ENCODE measurements around the gene CRYL1.
A peak's percentile ranks its signal among the peaks of the same experiment; 100 is the strongest.

The CRYL1 gene

GRCh38 chr13:20525601-20526544 lies at the start of gene CRYL1:
TSS of gene CRYL1 (minus strand) at chr13:20525857. CDS start at chr13:20525794, 63 bp downstream.
- DNase-seq, result peak; percentile 78

DNA sequence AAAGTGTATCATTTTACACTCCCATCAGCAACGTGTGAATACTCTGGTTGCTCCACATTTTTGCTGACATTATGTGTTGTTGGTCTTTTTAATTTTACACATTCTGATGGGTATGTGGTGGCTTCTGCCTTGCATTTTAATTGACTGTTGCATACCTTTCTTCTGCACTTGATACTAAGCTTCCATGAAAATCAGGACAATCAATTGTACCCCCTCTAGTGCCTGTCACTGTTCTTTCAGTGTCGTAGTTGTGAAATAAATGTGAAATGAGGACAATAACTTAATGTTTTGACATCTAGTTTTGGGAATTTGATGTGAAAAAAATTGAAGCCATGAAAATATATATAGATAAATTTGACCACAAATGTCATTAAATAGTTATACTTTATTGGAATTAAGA lies 48.0 kb upstream of the CRYL1 start:
- DNase-seq, result no peak

- no peak for DNase-seq
Measured at GRCh38 chr13:20573186-20573585, 47.5 kb upstream of the CRYL1 start.

GRCh38 chr13:20571676-20572075 lies 46.0 kb upstream of the CRYL1 start:
- DNase-seq, result peak; percentile 23

- DNase-seq, result no peak
Measured at GRCh38 chr13:20570517-20570916, 44.9 kb upstream of the CRYL1 start.

DNA sequence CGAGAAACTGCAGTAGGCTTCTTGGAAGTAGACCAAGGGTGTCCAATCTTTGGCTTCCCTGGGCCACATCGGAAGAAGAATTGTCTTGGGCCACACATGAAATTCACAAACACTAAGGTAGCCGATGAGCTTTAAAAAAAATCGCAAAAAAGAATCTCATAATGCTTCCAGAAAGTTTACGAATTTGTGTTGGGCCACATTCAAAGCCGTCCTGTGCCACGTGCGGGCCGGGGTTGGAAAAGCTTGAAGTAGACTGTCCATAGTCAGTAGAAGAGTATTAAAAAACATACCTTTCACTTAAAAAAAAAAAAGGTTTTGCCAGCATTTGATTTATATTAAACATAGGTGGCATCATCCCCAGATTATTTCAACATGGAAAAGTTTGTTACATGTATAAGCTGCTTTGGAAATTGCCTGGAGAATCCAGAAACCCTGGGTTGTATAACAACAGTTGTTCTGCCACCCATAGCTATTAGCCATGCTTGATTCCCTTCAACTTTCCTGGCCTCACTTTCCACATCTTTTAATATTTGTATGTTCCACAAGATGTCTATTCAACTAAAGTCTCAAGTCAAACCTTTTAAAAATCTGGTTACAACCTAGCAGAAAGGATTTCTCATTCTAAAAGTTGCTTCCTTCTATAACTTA lies 42.3 kb upstream of the CRYL1 start:
- DNase-seq, result no peak

- DNase-seq, result peak; percentile 91
Measured at GRCh38 chr13:20566898-20567874, 41.5 kb upstream of the CRYL1 start, which contains the start of gene IFT88. TSS of gene IFT88 (plus strand) at chr13:20567157. CDS start at chr13:20574386, 7,229 bp downstream.

GRCh38 chr13:20566468-20566897 lies 40.8 kb upstream of the CRYL1 start:
- no peak for DNase-seq

DNA sequence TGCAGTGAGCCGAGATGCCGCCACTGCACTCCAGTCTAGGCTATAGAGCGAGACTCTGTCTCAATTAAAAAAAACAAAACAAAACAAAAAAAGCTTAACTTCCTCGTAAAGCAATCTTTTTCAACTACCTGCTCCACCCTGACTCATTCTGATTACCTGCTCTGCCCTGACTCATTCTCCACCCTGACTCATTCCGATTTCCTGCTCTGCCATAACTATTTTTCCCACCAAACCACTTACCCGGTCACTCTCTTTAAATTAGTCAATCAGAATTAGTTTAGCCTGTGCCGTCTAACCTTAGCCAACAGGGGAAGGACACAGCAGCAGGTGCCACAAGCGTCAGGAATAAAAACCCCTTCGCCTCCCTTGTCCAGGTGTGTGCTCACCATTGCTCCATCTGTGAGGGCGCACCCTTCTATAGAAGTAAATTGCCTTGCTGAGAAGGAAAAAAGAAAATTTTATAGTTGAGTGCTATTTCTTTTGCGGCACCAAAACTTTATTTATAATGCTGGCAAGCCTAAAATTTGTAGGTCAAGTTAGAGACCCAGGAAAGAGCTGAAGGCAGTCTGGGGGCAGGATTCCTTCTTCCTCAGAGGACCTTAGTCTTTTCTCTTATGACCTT lies 39.6 kb upstream of the CRYL1 start:
- DNase-seq, result peak; percentile 58

DNA sequence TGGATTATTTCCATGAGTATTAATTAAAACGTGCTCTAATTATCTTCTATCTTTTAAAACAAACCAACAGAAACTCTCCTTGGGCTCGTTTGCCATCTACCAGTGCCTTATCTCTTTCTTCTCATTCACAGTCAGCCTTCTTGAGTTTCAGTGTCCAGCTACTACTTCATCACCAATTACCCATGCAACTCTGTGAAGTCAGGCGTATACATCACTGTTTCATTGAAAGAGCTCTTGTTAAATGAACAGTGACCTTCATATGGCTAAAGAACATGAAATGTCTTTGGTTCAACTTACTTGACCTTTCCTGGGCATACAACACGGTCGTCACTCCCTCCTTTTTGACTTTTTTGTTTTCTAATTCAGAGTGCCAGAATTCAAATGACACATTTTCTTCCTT lies 36.1 kb upstream of the CRYL1 start:
- DNase-seq, result no peak

DNA sequence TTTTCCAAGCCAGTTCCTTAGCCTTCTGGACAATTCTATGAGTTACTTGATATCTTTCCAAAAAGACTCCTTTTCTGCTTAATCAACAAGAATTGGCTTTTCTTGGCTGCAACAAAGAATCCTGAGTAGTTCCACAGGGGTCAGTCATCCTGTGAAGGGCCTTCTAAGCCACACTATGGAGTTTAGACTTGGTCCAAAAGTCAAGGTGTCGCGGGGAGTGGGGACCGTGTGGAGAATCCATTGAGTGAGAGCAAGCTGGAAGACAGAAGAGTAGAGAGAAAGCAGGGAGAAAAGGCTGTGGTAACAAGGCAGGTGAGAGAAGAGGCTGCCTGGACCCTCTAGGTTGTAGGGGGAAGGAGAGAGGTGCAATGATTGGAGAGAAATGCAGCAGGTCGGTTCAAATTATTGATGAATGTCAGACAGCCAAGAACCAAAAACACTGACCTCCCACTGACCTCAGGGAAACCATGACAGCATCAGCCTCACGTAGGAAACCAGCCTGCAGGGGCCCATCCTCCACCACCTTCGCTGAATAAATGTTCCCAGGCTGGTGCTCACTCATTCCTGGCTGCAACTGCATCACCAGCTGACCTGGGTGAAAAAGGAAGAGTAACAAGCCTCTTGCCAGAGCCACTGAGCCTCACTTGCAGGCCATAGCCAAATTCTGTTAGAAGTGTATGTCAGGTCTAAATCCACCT lies 34.2 kb upstream of the CRYL1 start:
- DNase-seq, result no peak

- no peak for DNase-seq
Measured at GRCh38 chr13:20558982-20559381, 33.3 kb upstream of the CRYL1 start.

- no peak for DNase-seq
Measured at GRCh38 chr13:20553311-20553710, 27.7 kb upstream of the CRYL1 start.

DNA sequence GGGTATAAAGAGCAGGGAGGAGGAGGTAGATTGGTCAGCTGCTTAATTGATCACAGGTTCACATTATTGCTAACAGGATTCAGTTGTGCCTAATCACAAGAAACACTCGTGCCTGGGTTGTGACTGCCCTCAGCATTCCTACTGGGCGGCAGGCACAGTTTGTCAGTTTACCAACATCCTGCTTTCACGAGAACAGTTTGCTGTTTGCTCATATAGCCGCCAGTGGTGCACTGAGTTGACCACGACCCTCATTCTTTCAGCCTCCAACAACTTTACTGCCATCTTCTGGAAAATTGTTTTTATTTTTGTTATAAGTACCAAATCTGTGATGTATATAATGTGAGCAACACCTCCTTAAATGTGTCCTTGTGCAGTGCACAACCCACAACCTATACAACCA lies 25.1 kb upstream of the CRYL1 start:
- no peak for DNase-seq

DNA sequence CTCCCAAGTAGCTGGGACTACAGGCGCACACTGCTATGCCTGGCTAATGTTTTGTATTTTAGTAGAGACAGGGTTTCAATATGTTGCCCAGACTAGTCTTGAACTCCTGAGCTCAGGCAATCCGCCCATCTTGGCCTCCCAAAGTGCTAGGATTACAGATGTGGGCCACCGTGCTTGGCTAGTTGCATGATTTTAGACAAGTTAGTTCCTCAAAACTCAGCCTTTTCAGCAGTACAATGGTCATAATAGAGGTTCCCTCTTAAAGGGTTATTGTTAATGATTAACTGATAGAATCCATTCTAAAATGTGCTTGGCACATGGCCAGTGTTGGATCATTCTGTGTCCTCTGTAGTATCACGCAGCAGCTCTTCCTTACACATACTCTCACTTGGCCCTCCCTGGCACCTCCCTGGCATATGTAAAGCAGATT lies 21.8 kb upstream of the CRYL1 start:
- no peak for DNase-seq

DNA sequence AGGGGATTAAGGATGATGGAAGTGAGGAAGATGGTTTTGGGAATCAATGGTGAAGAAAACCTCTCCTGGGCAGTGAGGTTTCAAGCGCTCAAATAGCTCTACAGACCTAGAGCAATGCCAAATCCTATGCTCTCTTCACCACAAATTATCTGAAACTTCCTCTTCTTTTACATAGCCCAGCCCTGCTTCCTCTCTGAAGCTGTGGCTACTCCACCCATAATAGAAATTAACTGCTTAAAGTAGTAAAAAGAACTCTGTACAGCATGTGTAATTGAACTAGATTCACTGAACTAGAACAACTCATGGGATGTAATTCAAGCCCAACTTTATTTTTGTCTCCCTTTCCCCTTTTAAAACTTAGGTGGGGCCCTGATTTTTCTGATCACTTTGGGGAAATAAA lies 20.9 kb upstream of the CRYL1 start:
- no peak for DNase-seq

DNA sequence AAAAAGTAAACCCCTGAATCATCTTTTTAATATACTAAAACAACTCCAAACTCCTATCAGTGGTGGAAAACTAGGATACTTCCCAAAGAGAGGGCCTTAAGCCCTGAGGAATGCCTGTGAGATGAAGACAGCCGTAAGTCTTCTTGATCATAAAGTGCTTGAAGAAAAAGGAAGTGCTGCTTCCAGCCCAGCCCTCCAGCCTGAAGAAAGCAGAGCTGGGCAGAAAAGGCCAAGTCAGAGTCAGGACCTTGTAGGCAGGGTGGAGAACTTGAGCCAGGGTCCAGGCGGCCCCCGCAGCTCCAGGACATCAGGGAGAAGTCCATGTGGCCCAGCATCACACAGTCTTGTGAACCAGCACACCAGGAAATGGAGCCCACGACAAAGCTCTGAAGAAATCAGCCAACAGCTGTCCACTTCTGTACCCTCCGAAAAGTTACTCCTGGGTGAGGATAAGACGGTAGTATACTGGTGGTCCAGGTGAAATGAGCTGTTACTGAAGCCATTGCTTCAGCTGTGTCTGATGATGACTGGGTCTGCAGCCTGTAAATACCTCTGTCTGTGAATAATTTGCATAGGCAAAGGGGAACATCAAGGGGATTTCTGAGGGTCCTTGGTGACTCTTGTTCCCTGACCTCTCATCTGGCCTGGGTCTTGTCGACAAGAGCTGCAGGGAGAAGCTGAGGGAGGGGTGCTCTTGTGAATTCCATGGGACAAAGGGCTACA lies 18.7 kb upstream of the CRYL1 start:
- DNase-seq, result no peak

DNA sequence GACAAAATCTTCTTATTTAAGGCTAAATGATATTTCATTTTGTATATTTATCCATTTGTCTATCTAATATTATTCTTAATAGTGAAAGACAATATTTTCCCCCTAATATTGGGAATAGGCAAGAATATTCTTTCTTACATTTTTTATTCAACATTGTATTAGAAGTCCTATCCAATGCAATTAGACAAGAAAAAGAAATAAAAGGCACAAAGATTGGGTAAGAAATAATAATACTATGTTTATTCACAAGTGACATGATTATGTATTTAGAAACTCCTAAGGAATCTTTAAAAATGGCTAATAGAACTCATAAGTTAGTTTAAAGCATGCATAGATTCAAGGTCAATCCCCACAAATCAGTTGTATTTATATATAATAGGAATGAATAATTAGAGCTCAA lies 11.3 kb upstream of the CRYL1 start:
- DNase-seq, result no peak

- DNase-seq, result no peak
Measured at GRCh38 chr13:20534038-20534608, 8.5 kb upstream of the CRYL1 start.

DNA sequence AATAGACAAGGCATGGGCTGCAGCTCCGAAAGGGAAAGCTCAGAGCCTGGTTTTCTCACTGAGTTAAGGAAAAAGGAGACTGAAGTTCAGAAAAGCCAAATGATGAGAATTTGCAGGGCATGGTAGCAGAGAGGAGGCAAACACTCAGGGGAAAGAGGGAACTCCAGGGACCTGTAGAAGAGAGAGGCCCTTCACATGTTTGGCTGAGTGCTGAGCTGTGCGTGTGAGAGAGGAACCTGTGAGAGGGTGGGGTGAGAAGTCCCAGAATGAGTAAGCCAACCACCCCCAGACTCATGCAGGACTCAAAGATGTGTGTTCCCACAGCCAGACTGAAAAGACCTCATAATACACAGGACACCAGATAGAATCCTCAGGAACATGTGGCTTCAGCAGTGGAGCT lies 2.8 kb upstream of the CRYL1 start:
- peak; percentile 64 for DNase-seq

GRCh38 chr13:20526664-20527063 lies 1.0 kb upstream of the CRYL1 start:
- no peak for DNase-seq
